ENCODE data around the gene MELTF.
"Not testable (repeated sequence)": the region's sequence is repeated elsewhere in the genome, so short reads cannot be mapped to it uniquely, and the experiment has no call there.

MELTF gene

GRCh38 chr3:197029511-197030167 lies at the start of gene MELTF:
TSS of gene MELTF (minus strand) at chr3:197029817. CDS start at chr3:197029702, 115 bp downstream.
- no peak for DNase-seq (ENCODE audit: low read depth, low spot score)

DNA sequence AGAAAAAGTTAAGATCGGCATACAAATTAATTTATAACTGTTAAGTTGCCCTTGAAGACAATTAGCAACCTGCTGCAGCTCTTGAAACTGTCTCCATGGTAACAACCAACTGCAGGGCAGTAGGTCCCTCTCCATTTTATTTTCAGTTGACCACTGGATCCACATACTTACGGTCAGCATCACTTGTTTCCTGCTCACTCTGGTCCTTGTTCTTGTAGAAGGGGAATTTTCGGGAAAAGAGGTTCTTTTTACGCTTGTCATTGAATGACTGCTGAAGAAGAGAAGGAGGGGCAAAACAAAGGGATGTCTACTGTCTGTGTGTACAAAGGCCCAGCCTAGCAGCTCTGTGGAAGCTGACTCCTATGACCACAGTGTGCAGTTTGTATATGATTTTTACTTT lies 46.8 kb upstream of the MELTF start:
- DNase-seq (ENCODE audit: low read depth, low spot score) = no peak

GRCh38 chr3:197068077-197068476 lies 38.5 kb upstream of the MELTF start:
- DNase-seq (ENCODE audit: low read depth, low spot score) = no peak

- DNase-seq (ENCODE audit: low read depth, low spot score) = no peak
Observed at GRCh38 chr3:197064771-197065170, 35.2 kb upstream of the MELTF start.

GRCh38 chr3:197062446-197062845 lies 32.8 kb upstream of the MELTF start:
- DNase-seq (ENCODE audit: low read depth, low spot score) = no peak

DNA sequence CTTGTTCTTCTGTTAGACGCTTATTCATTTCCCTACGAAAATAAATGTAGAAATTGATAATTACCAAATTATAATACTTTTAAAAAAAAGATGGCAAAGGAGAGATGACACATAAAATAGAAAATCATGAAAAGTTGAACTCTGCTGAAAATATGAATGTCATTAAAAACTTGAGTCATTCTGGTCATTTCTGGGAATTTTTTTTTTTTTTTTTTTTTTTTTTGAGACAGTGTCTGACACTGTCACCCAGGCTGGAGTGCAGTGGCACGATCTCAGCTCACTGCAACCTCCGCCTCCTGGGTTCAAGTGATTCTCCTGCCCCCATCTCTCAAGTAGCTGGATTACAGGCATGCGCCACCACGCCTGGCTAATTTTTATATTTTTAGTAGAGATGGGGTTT lies 22.0 kb upstream of the MELTF start:
- not testable (repeated sequence) for DNase-seq (ENCODE audit: low read depth, low spot score)

DNA sequence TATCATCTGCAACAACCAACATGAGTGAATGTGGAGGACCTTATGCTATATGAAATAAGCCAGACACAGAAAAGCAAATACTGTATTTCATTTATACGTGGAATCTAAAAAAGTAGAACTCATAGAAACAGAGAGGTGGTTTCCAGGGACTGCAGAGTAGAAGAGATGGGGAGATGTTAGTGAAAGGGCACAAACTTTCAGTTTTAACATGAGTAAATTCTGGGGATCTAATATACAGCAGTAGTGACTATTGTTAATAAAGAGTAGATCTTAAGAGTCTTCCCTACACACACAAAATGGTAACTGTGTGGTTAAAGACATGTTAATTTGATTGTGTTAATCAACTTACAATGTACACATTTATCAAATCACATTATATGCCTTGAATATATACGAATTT lies 20.9 kb upstream of the MELTF start:
- no peak for DNase-seq (ENCODE audit: low read depth, low spot score)

DNA sequence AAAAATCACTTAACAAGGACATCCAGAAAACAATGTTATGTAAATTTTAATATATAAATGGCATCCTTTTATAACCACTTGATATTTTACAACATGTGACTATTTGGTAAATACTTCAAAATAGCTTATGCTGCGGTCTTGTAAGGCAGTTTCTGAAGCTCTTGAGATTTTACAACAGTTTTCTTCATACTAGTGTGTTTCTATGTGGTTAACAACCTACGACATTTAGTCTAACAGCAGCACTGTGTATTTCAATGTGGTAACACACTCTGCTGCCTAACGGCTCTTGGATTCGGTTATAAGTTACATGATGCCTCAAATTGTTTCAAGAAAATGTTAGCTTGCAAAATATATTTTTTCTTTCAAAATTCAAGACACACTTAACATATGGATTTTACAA lies 12.9 kb upstream of the MELTF start:
- DNase-seq (ENCODE audit: low read depth, low spot score) = no peak

DNA sequence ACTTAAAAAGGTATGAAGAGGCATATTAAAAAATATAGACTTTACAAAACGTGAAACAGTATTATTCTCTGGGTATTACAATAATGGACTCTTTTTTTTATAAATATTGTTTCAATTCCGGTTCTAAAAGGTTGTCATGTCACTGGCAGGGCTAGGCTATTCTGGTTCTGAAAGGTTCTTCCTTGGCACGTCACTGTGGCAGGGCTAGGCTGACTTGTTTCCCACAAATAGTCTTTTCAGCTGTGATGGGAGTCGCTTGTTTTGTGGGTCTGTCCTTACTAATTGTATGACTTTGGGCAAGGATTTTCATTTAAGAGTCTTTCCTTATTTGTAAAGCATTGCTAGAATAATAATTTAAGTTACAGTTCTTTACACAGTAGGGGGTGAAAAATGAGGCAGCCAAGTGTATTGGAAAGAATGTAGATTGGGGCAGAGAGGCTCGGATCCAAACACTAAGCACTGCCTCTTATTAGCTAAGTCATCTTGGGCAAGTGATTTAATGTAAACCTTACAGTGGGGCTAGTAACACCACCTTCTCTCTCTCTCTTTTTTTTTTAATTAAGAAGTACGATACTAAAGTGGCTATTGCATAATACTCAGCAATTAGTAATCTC lies 12.4 kb upstream of the MELTF start:
- no peak for DNase-seq (ENCODE audit: low read depth, low spot score)

- DNase-seq (ENCODE audit: low read depth, low spot score) = no peak
Observed at GRCh38 chr3:197040658-197041057, 11.0 kb upstream of the MELTF start.

GRCh38 chr3:197038679-197039462 lies 9.3 kb upstream of the MELTF start:
- no peak for DNase-seq (ENCODE audit: low read depth, low spot score)

DNA sequence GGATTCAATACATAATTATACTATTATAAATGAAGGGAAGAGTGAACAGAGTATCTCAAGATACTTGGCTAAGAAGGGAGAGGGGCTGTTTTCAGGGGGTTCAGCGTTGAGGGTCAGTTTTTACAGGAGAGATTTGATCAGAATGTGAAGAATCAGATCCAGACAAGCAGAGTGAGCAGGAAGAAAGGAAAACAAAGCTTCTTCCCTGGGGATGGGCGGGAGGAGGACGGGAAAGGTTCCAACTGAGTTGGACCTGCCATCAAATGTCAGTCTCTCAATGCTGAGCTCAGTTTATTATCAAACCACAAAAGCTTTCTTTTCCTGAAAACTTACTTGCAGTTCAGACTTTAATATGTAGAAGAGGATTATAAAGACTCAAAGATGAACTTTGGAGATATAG lies 6.0 kb upstream of the MELTF start:
- DNase-seq (ENCODE audit: low read depth, low spot score) = no peak

GRCh38 chr3:197034778-197035177 lies 5.2 kb upstream of the MELTF start:
- DNase-seq (ENCODE audit: low read depth, low spot score) = not testable (repeated sequence)

- DNase-seq (ENCODE audit: low read depth, low spot score) = not testable (repeated sequence)
Observed at GRCh38 chr3:197033764-197034163, 4.1 kb upstream of the MELTF start.

DNA sequence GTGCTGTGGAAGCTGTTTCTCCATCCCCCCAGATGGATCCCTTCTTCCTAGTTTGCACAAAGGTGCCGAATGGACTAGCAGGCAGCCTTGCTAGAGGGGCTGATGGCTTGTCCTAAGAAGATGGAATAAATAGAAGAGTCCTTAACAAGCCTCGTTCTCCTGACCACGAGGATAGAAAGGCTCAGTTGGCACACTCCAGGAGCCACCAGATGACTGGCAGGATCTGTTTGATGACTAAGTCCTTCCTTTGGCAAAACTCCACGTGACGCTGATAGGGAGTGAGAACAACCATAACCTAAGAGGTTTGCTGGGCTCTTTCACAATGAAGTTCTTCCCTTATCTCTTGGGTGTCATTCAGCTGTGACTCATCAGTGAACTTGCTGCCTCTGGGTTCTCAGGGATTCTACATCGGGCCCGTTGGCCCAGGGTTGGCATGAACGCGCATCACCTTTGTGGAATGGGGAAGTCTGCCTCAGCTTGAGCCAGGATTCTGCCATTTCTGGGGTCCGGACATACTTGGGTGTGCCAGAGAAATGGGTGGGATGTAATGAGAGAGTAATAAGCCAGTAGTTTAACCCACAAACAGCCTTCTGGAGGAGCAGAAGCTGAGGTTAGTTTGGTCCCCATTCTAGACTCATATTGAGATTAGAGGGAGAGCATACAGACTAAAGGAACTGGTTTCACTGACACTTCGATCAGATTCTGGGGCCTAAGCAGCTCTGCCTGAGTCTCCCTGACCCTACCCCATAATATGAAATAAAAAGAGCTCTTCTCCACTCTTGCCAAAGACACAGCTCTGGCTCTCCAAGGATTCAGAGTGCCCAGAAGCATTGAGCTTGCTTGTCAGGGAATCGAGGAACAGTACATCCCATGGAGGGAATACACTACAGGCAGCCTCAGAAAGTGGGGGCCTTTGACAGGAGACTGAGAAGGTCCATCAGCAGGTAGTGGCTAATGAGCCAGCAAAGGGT lies 2.0 kb upstream of the MELTF start:
- DNase-seq (ENCODE audit: low read depth, low spot score) = no peak

GRCh38 chr3:197030379-197031314 lies 1.0 kb upstream of the MELTF start:
- no peak for DNase-seq (ENCODE audit: low read depth, low spot score)

- no peak for DNase-seq (ENCODE audit: low read depth, low spot score)
Observed at GRCh38 chr3:197028728-197029510, 698 bp downstream of the MELTF start.

DNA sequence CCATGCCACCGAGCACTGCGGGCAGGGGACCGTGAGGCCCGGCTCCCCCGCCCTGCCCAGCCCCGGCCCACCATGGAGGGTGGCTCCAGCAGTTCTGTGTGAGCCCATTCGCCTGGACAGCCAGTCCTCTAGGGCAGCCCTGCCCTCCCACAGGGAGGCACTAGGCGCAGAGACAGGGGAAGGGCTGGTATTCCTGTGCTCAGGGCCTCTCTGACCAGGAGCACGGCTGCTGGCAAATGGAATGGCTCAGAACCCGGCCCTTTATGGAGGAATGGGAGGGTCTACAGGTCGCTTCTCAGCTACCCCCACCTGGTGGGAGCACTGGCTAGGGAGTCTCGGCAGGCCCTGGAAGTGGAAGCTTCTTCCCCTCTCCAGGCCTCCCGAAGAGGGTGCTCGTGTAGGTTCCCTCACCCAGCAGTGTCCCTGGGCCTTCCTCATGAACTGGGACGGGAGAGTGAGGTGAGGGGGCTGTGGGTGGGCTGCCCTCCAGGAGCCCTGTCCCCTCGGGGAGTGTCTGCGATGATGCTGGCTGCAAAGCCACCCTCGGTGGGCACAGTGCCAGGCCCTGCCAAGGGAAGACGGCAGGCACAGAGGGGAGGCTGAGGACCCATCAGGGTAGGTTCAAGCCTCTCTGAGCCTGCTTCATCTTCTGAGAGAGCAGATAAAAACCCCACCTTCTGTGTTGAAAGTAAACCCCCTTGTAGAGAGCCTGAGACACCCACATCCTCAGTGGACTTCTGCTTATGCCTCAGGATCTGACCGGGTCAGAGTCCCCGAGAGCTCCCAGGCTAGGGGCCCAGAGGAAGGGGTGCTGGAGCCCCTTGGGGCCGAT lies 1.5 kb downstream of the MELTF start:
- no peak for DNase-seq (ENCODE audit: low read depth, low spot score)
